ENCODE results near the gene SSBP3. TPM values are rescaled to one million over a fixed set of nuclear protein-coding genes. Genes with fewer than 3 reads are reported as not detected.

SSBP3 gene
- total and polyA plus RNA-seq, 2 experiments from 2014 or later: 6.2 to 19.9 TPM

GRCh38 chr1:54323324-54323739 is 82.9 kb downstream of the SSBP3 start:
- Histone ChIP-seq H2AFZ (no peak overlapping the region), H4K20me1 (ENCODE audit: insufficient read depth) (no peaks in the 10 kb centered on the region; the same call in 1 of the 2 replicates), H3K9ac (no peak overlapping the region), H3F3A (ENCODE audit: insufficient read depth) (no peaks in the 10 kb centered on the region), H3K9me2 (ENCODE audit: insufficient read depth) (no peaks in the 10 kb centered on the region), H3K4me2 (ENCODE audit: unreplicated experiment) (no peak overlapping the region), H3K4me1 (ENCODE audit: insufficient read depth) (peaks cover 29% of the 10 kb centered on the region), H3K9me3 (ENCODE audit: low read depth) (no peaks in the 10 kb centered on the region), H3K4me3 (no peak overlapping the region), H3K27ac (no peak overlapping the region), H3K79me2 (ENCODE audit: insufficient read depth) (peaks cover 97% of the 10 kb centered on the region), H3K36me3 (ENCODE audit: low read depth) (no peaks in the 10 kb centered on the region), H3K27me3 (replicated peaks; ENCODE audit: insufficient read depth) (no peaks in the 10 kb centered on the region)
- TF ChIP-seq EZH2 (IDR thresholded peaks at IDR 0.05; ENCODE audit: insufficient read depth, poor library complexity, severe bottlenecking): no peak
- no peak for TF ChIP-seq EZH2phosphoT487 (IDR thresholded peaks at IDR 0.05; ENCODE audit: insufficient read depth, low read depth)
- 90 to 95% methylated on average over 6 of the region's 6 CpGs for WGBS, 2 experiments (ENCODE audit: low coverage in 1 of 2, low lambda C conversion rate in 2 of 2, missing lambda C conversion rate in 2 of 2)
- in situ Hi-C loops (cut with MboI): no loop called here
- no peak for DNase-seq

- Histone ChIP-seq H3K9me2 (ENCODE audit: insufficient read depth) (no peaks in the 10 kb centered on the region), H4K20me1 (ENCODE audit: insufficient read depth) (peaks cover 3% of the 10 kb centered on the region), H3F3A (ENCODE audit: insufficient read depth) (no peaks in the 10 kb centered on the region), H3K36me3 (ENCODE audit: low read depth) (no peaks in the 10 kb centered on the region), H3K79me2 (ENCODE audit: insufficient read depth) (peaks cover 92% of the 10 kb centered on the region), H3K27me3 (replicated peaks; ENCODE audit: insufficient read depth) (no peaks in the 10 kb centered on the region), H3K9me3 (ENCODE audit: low read depth) (no peaks in the 10 kb centered on the region), H3K4me2 (ENCODE audit: unreplicated experiment) (no peak overlapping the region), H2AFZ (no peak overlapping the region), H3K27ac (no peak overlapping the region), H3K4me3 (no peak overlapping the region), H3K9ac (no peak overlapping the region), H3K4me1 (ENCODE audit: insufficient read depth) (peaks cover under 1% of the 10 kb centered on the region)
- in situ Hi-C loops (cut with MboI): no loop called here
- 97 to 99% methylated on average over 4 of the region's 4 CpGs for WGBS, 2 experiments (ENCODE audit: low coverage in 1 of 2, low lambda C conversion rate in 2 of 2, missing lambda C conversion rate in 2 of 2)
- no peak for TF ChIP-seq EZH2phosphoT487 (IDR thresholded peaks at IDR 0.05; ENCODE audit: insufficient read depth, low read depth)
- TF ChIP-seq EZH2 (IDR thresholded peaks at IDR 0.05; ENCODE audit: insufficient read depth, poor library complexity, severe bottlenecking): no peak
- no peak for DNase-seq
Observed at GRCh38 chr1:54318246-54318814, 87.9 kb downstream of the SSBP3 start.

GRCh38 chr1:54317084-54317483 is 89.1 kb downstream of the SSBP3 start:
- 94% methylated on average over 7 of the region's 7 CpGs for WGBS, 2 experiments (ENCODE audit: low coverage in 1 of 2, low lambda C conversion rate in 2 of 2, missing lambda C conversion rate in 2 of 2)
- H3K27ac ChIP-seq: no peak overlapping the region
- no peak overlapping the region for H2AFZ ChIP-seq
- no peak for DNase-seq
- peaks cover 3% of the 10 kb centered on the region; the same call in 1 of the 2 replicates for H4K20me1 ChIP-seq (ENCODE audit: insufficient read depth)
- H3K4me2 ChIP-seq (ENCODE audit: unreplicated experiment): no peak overlapping the region
- in situ Hi-C loops (cut with MboI): no loop called here
- no peaks in the 10 kb centered on the region for H3F3A ChIP-seq (ENCODE audit: insufficient read depth)
- TF ChIP-seq EZH2 (IDR thresholded peaks at IDR 0.05; ENCODE audit: insufficient read depth, poor library complexity, severe bottlenecking) (no peak), EZH2phosphoT487 (IDR thresholded peaks at IDR 0.05; ENCODE audit: insufficient read depth, low read depth) (no peak)
- peaks cover 91% of the 10 kb centered on the region for H3K79me2 ChIP-seq (ENCODE audit: insufficient read depth)
- no peaks in the 10 kb centered on the region for H3K36me3 ChIP-seq (ENCODE audit: low read depth)
- H3K4me3 ChIP-seq: no peak overlapping the region
- no peak overlapping the region for H3K9ac ChIP-seq
- no peaks in the 10 kb centered on the region for H3K27me3 ChIP-seq (replicated peaks; ENCODE audit: insufficient read depth)
- no peaks in the 10 kb centered on the region for H3K9me3 ChIP-seq (ENCODE audit: low read depth)
- peaks cover 11% of the 10 kb centered on the region for H3K4me1 ChIP-seq (ENCODE audit: insufficient read depth)
- no peaks in the 10 kb centered on the region for H3K9me2 ChIP-seq (ENCODE audit: insufficient read depth)

GRCh38 chr1:54315099-54315498 is 91.1 kb downstream of the SSBP3 start:
- Histone ChIP-seq H3K9me2 (ENCODE audit: insufficient read depth) (no peaks in the 10 kb centered on the region), H3K27me3 (replicated peaks; ENCODE audit: insufficient read depth) (no peaks in the 10 kb centered on the region), H3K4me3 (no peak overlapping the region), H3K36me3 (ENCODE audit: low read depth) (no peaks in the 10 kb centered on the region), H3K9me3 (ENCODE audit: low read depth) (no peaks in the 10 kb centered on the region), H3F3A (ENCODE audit: insufficient read depth) (no peaks in the 10 kb centered on the region), H2AFZ (no peak overlapping the region), H3K4me1 (ENCODE audit: insufficient read depth) (peaks cover 22% of the 10 kb centered on the region), H3K27ac (no peak overlapping the region), H3K79me2 (ENCODE audit: insufficient read depth) (peaks cover 80% of the 10 kb centered on the region), H3K9ac (no peak overlapping the region), H4K20me1 (ENCODE audit: insufficient read depth) (peaks cover 3% of the 10 kb centered on the region; the same call in 1 of the 2 replicates), H3K4me2 (ENCODE audit: unreplicated experiment) (no peak overlapping the region)
- no peak for TF ChIP-seq EZH2phosphoT487 (IDR thresholded peaks at IDR 0.05; ENCODE audit: insufficient read depth, low read depth)
- TF ChIP-seq EZH2 (IDR thresholded peaks at IDR 0.05; ENCODE audit: insufficient read depth, poor library complexity, severe bottlenecking): no peak
- no peak for DNase-seq
- WGBS, 2 experiments (ENCODE audit: low coverage in 1 of 2, low lambda C conversion rate in 2 of 2, missing lambda C conversion rate in 2 of 2): 96 to 99% methylated on average over 4 of the region's 4 CpGs
- in situ Hi-C loops (cut with MboI): no loop called here
